Activated CD4-positive, alpha-beta T cell treated with anti-CD3 and anti-CD28 coated beads, Interleukin-2, Interleukin-4, amounts not matched to agents 100 ng/mL and 50 ng/mL, durations not matched to agents 16 hours and 8 hours (primary cell): ENCODE measurements around the gene ZNF516.
"Not testable (repeated sequence)": the region's sequence is repeated elsewhere in the genome, so short reads cannot be mapped to it uniquely, and the experiment has no call there.

Experiments
- DNase-seq: peaks from one replicate; pipeline ENCODE4 v3.0.0-alpha.2; 2020; ENCODE audit warnings: low spot score

The ZNF516 gene

GRCh38 chr18:76490670-76491472, 4.2 kb downstream of the ZNF516 start:
- DNase-seq, result no peak

DNA sequence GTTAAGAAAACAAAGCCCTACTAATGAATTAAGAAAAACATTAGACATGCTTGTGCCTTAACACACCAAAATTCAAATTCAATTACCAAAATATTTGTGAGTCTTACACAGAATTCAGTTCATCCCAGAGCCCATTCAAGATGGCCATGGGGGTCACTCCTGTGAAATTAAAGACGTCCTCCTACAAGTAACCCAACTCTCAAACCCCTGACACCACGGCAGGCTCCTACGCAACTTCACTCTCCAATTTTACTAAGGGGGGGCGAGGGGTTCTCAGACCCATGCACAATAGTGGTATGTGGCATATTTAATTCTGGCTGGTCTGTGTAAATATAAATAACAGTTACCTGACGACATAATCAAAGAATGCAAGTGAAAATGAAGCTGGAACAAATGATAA, 5.0 kb downstream of the ZNF516 start:
- no peak for DNase-seq

GRCh38 chr18:76489081-76489480, 6.0 kb downstream of the ZNF516 start:
- DNase-seq, result no peak

- DNase-seq, result no peak
These were observed 6.9 kb downstream of the ZNF516 start for GRCh38 chr18:76488190-76488589.

DNA sequence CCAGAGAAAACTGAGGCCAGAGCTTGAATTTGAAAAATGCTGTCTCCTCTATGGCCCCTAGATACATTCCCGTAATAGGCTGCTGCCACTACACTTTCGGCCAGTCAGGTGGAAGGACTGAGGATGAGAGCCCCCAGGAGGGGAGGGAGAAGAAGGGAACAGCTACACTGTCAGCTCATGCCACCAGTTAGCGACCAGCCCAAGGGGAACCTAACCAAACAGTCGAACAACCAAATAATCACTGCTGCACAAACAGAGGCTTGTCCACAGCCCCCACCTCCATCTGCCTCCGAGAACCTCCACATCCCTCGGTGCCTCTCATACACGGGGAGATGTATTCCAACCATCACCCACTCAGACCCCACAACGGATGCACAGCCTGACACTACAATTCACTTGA, 7.3 kb downstream of the ZNF516 start:
- no peak for DNase-seq

DNA sequence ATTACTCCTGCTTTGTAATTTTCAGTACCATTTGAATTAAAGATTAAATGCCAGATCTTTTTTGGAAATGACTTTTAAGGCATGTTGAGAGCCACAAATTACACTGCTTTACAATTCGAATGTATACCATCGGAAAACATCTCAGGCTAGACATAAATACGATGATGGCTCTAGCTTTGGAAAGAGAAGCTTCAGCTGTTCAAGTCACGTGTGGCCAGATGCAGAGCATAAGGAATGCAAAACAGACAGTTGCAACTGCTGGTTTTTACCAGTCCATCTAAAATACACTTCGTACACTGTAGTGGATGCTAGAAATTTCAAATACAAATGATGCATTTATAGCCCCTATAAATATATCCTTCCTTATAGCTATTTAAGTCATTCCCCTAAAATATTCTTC, 8.0 kb downstream of the ZNF516 start:
- DNase-seq, result no peak

- no peak for DNase-seq
These were observed 8.5 kb downstream of the ZNF516 start for GRCh38 chr18:76486574-76486973.

DNA sequence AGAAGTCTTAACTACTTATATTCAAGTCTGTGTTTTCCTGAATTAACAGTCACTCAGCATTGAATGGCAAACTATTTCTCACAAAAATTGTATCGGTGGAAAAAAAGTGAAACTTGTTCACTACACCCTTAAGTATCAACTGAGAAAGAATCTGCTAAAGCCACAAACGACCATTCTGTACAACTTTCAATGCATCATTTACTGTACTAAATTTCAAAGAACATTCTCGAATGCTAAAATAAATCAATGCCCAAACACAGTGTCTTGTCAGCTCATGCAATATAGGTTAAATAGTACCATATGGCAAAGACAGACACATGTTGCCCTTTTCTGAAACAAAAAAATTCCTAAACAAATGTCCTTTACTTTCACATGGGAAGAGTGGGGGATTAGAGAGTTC, 9.0 kb downstream of the ZNF516 start:
- DNase-seq, result no peak

DNA sequence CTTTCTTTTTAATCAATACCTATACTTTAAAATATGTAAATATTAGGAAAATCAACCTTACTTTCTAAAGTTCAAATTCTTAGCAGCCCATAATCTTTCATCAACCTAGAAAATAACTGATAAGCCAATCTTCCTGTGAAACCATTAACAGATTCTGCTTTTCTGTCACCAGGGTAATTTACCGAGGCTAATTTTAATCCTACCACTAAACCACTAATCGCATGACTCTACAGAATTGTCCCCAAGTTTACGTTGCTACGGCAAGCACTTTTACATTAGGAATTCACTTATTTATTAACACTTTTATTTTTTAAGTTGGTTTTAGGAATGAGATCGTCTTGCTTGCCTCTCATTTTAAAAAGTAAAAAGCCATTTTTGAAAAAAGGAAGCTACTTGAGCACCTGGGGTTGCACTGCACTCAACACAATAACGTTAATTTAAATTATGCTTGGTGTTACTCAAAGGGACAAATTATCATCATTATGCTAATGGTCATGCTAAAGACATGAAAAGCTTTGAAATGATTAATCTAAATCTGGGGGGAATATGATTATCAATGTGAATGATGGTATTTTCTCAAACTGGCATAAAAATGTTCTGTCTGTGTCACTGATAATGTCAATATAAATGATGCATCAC, 10.2 kb downstream of the ZNF516 start:
- DNase-seq, result no peak

- DNase-seq, result no peak
These were observed 11.3 kb downstream of the ZNF516 start for GRCh38 chr18:76483780-76484179.

DNA sequence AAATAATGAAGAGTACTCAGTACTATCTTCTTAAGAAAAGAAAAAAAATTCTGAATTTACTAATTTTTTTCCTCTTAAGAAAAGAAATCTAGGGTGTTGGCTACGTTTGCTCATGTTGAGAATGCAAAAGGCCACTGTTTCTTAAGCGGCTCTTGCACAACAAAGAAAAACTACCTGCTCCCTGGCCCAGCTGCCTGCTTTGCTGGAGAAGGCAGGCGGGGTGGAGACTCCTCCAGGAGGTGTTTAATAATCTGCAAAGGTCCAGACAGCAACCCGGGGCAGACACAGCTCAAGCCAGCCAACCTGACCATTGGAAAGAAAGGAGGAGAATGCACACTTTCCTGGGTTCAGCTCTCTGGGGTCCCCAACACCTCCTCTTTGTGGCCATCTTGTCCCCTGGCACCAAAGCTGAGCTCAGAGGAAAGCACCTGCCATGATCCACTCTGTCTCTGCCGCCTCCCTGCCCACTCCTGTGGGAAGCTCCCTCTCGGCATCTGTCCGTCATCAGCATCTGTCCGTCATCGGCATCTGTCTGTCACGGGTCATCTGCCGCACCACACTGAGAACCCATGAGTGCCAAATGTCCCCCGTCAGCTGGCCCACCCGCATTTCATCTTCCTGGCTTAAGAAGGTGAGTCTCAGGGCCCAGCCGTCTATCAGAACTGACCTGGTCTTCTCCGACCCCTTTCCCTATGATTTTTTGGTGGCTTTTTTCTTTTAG, 11.9 kb downstream of the ZNF516 start:
- no peak for DNase-seq

DNA sequence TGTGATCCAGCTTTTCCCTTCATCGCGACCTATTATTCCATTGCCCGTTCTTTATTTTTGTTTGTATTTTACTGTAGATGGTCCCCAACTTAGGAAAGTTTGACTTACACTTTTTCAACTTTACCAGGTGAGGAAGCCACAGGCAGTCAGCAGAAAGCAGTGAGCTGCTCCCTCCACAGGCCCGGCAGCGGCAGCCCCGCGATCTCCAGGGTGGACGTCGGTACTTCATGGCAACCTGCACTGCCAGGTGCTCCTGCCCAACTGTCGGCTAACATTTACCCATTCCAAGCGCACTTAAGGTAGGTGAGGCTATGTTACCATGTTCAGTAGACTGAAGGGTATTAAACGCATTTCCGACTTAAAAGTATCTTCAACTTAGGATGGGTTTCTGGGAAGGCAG, 12.8 kb downstream of the ZNF516 start:
- no peak for DNase-seq

DNA sequence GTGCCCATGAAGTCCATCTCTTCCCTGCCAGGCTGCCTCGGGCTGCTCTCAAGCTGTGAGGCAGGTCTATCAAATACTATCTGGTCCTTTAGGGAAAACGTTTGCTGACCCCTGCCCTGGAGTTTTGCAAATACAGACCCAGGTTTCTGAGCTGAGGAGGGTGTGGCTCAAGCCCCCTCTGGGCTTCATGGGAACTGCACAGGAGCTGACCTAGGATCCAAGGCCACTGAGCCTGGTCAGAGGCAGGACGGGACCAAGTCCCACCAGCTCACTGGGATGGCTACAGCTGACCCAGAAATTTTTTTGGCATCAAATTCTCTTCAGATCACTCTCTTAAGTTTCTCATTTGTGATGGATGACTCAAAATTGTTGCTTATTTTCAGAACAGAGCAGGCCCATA, 14.1 kb downstream of the ZNF516 start:
- DNase-seq, result no peak

DNA sequence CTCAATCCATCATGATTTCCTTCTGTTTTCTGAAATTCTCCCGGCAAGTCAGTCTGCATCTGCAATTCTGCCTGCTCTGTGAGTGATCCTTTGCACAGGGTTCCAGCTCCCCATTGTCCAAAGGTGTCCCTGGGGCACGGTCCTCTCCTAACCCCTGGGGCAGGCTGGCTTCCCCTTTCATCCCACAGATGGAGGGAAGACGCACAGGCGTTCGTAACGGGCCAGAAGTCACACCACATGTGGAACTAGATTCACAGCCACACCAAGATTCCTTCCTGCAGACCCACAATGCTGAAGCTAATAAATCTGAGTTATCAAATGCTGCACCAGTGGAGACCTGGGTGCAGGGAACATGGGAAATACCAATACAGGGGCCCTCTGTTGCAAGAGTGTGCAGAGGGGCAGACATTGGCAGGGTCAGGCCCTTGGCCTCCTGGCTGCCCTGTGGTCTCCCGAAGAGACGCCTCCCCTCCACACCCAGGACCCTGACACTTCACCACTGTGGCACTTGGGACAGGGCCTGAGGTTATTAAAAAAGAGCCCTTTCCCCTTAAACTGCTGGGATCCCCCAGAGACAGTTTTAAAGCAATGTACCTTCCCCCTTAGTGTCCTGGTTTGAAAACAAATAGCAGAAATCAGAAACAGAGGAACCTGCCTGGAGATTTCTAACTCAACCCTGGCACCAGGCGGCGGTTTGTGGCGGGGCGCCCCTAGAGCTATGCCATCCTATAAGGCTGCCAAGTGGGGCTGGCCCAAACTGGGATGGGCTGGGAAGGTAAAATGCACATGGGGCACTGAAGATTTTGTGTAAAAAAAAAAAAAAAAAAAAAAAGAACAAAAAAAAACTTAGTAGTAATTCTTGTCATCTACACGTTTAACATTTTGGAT, 15.4 kb downstream of the ZNF516 start:
- DNase-seq, result no peak

DNA sequence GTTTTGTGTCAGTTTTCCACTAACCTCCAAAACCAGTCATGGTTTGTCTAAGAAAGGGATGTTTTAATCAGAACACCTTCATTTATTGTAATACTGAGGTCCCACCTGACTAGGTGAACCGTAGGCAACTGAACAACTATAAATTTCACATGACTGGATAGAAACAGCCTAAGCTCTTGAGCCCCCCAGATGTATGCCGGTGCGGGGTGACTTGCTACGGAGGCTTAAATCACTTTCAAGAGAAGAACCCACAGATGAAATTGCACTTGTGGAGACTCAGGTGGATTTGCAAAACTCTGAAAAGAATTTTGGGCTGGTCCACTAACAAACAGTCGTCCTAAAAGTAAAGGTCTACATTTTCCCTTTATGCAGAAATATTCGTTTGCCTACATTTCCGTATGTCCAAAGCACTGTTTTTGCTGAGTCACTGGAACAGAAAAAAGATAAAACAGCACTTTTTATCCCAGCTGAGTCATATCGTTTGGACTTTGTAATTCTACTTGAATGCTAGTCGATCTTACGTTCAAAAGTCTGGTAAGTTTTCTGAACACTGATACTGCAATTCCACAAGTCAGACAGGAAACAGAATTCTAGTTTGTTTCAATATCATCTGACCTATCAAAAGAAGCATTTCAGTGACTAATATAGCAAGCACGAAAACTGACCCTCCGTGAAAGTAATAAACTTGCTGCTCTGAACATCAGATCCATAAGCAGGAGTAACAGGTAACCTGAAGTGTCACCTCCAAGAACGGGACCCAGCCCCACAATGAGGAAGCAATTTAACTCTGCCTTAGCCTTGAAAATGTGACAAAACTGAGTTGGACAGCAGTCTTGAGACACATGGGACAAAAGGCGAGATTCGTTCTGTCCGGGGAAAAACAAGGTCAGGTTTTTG, 18.1 kb downstream of the ZNF516 start:
- DNase-seq, result no peak

- DNase-seq, result no peak
These were observed 19.4 kb downstream of the ZNF516 start for GRCh38 chr18:76475450-76476194.

DNA sequence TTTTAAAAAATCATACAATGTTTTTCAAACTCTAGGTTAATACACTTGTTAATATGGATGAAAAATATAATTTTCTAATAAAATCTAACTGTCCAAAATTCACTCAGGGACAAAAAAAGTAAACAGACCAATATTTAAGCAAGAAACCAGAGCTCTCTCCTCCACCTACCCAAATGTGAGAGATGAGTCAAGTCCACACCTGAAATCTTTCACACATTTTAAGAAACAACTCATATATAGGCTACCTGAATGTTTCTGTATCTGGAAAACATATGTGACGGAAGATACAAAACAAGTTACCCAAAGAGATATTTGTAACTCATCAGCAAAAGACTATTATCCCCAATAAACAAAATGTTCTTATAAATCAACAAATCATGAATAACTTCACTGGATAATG, 20.2 kb downstream of the ZNF516 start:
- no peak for DNase-seq

DNA sequence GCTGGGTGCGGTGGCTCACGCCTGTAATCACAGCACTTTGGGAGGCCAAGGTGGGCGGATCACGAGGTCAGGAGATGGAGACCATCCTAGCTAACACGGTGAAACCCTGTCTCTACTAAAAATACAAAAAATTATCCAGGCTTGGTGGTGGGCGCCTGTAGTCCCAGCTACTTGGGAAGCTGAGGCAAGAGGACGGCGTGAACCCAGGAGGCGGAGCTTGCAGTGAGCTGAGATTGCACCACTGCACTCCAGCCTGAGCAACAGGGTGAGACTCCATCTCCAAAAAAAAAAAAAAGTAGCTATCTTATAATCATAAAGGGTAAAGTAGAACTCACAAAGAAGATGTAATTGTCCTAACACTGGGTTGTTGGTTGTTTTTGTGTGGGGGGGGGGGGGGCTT, 21.5 kb downstream of the ZNF516 start:
- DNase-seq, result not testable (repeated sequence)

DNA sequence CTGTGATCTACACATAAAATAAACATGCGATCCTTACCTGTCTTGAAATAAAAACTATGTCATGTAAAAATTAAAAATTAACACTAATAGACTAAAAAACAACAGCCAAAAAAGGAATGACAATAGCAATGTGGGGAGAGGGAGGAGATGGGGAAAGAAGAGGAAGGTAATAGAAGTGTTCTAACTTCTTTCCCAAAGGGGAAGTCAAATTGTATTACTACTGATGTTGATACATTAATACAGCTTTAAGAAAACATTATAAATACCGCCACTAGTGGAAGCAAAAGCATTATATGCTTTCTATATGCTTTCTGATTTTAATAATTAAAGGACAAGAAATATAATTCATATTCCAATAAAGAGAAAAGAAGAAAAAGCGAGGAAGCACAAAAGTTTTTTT, 22.2 kb downstream of the ZNF516 start:
- DNase-seq, result no peak

- DNase-seq, result no peak
These were observed 23.4 kb downstream of the ZNF516 start for GRCh38 chr18:76471593-76471992.
